Measurements from ENCODE around the gene KCNG2.
A peak's percentile ranks its signal among the peaks of the same experiment; 100 is the strongest.

KCNG2 gene

DNA sequence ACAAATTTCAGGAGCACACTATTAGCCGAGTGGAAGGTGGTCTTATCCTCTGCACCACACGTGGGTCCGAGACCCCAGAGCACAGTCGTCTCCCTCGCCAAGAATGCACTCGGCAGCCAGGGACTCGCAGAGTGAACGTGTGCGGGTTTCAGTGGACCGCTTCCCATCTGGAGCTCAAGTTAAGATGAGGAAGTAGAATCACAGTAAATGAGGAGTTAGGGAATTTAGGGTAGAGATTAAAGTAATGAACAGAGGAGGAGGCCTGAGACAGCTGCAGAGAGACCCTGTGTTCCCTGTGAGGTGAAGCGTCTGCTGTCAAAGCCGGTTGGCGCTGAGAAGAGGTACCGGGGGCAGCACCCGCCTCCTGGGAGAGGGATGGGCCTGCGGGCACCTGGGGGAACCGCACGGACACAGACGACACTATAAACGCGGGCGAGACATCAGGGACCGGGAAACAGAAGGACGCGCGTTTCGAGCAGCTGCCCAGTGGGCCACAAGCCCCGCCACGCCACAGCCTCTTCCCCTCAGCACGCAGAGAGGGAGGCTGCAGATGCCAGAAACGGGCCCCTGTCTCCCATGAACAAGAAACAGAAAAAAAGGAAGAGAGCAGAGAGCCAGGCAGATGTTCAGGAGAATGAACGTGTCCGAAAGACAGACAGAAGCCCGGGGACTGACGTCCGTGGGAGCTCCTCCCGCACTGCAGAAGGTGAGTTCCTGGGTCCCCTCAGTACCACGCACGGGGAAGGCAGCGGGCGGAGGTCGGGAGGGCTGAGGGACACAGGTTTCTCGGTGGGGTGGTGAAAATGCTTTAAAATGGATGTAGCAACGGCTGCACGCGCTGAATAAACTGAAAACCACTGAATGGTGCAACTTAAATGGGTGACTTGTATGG lies 5.4 kb upstream of the KCNG2 start:
- H3K4me2 ChIP-seq (ENCODE audit: low read length): peak overlapping the region; percentile 46
- peaks cover 19% of the 10 kb centered on the region for H3K27me3 ChIP-seq (ENCODE audit: low read depth, low read length)
- no peaks in the 10 kb centered on the region for H3K79me2 ChIP-seq (ENCODE audit: low read length)
- peaks cover 16% of the 10 kb centered on the region for H3K4me1 ChIP-seq (ENCODE audit: low read length)
- H3K9me3 ChIP-seq (ENCODE audit: insufficient read depth, low read length): no peaks in the 10 kb centered on the region
- H3K27ac ChIP-seq (ENCODE audit: low read length): no peak overlapping the region
- no peaks in the 10 kb centered on the region for H4K20me1 ChIP-seq (ENCODE audit: insufficient read depth, low read length)
- no peak overlapping the region for H3K9ac ChIP-seq (ENCODE audit: low read length)
- TF ChIP-seq EZH2phosphoT487 (IDR thresholded peaks at IDR 0.05; ENCODE audit: low read depth) (no peak), CTCF (IDR thresholded peaks at IDR 0.05; ENCODE audit: low read depth, low read length) (no peak)
- H3K4me3 ChIP-seq (ENCODE audit: low read length): peak overlapping the region; percentile 7
- no peak overlapping the region for H2AFZ ChIP-seq (ENCODE audit: low read depth, low read length)
- H3K36me3 ChIP-seq (replicated peaks; ENCODE audit: low read depth, low read length): no peaks in the 10 kb centered on the region

DNA sequence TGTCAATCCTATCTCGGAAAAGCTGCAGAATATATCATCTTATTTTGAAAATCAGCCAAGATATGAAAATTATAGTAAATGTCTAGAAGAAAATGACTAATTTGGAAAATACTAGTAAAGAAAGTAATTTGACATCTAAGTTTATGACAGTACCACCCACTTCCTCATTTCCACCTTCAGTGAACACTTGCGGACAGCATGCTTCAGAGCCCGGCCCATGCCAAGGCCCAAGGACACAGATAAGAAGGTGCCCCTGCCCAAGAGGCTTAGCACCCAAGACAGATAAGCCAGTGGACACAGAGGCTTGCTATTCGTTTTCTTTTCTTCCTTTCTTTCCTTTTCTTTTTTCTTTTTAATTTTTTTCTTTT lies 4.8 kb upstream of the KCNG2 start:
- Histone ChIP-seq H2AFZ (ENCODE audit: low read depth, low read length) (no peak overlapping the region), H3K9ac (ENCODE audit: low read length) (no peak overlapping the region), H3K27ac (ENCODE audit: low read length) (no peak overlapping the region), H3K27me3 (ENCODE audit: low read depth, low read length) (peaks cover 19% of the 10 kb centered on the region), H3K36me3 (replicated peaks; ENCODE audit: low read depth, low read length) (no peaks in the 10 kb centered on the region), H4K20me1 (ENCODE audit: insufficient read depth, low read length) (no peaks in the 10 kb centered on the region), H3K4me2 (ENCODE audit: low read length) (peak overlapping the region; percentile 46), H3K79me2 (ENCODE audit: low read length) (no peaks in the 10 kb centered on the region), H3K4me1 (ENCODE audit: low read length) (peaks cover 16% of the 10 kb centered on the region), H3K9me3 (ENCODE audit: insufficient read depth, low read length) (no peaks in the 10 kb centered on the region), H3K4me3 (ENCODE audit: low read length) (peak overlapping the region; percentile 7)
- no peak for TF ChIP-seq EZH2phosphoT487 (IDR thresholded peaks at IDR 0.05; ENCODE audit: low read depth)
- TF ChIP-seq CTCF (IDR thresholded peaks at IDR 0.05; ENCODE audit: low read depth, low read length): no peak

DNA sequence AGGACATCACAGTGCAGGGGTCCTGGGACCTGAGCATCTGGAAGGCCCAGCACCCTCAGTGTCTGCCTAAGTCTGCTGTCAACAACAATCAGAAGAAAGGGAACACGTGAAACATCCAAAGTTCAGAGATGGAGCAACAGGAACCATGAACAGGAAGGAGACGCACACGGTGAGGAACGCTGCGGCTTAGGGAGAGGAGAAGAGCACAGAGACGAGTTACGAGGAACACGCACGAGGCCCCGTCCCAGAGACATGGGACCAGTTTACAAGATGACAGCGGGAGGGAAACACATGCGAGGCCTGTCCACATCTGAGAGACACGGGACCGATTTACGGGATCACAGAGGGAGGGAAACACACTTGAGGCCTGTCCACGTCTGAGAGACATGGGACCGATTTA lies 2.9 kb upstream of the KCNG2 start:
- Histone ChIP-seq H2AFZ (ENCODE audit: low read depth, low read length) (no peak overlapping the region), H3K4me1 (ENCODE audit: low read length) (peaks cover 26% of the 10 kb centered on the region), H3K4me2 (ENCODE audit: low read length) (no peak overlapping the region), H3K9ac (ENCODE audit: low read length) (no peak overlapping the region), H3K27ac (ENCODE audit: low read length) (no peak overlapping the region), H3K4me3 (ENCODE audit: low read length) (no peak overlapping the region), H3K9me3 (ENCODE audit: insufficient read depth, low read length) (no peaks in the 10 kb centered on the region), H3K79me2 (ENCODE audit: low read length) (no peaks in the 10 kb centered on the region), H4K20me1 (ENCODE audit: insufficient read depth, low read length) (no peaks in the 10 kb centered on the region), H3K27me3 (ENCODE audit: low read depth, low read length) (peaks cover 19% of the 10 kb centered on the region), H3K36me3 (replicated peaks; ENCODE audit: low read depth, low read length) (no peaks in the 10 kb centered on the region)
- TF ChIP-seq CTCF (IDR thresholded peaks at IDR 0.05; ENCODE audit: low read depth, low read length): no peak
- TF ChIP-seq EZH2phosphoT487 (IDR thresholded peaks at IDR 0.05; ENCODE audit: low read depth): no peak

DNA sequence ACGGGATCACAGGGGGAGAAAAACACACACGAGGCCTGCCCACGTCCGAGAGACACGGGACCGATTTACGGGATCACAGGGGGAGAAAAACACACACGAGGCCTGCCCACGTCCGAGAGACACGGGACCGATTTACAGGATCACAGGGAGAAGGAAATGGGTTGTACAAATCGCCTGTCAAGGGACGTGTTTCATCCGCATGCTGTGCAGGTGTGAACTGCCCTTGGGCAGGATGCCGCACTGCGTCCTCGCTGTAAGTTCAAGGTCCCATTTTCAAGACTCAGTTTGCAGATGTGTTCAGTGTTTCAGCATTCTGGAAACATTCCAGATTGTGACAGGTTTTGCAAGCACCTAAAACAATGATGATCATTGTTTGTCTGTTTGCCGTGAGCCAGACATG lies 2.3 kb upstream of the KCNG2 start:
- peaks cover 31% of the 10 kb centered on the region for H3K4me1 ChIP-seq (ENCODE audit: low read length)
- H3K9me3 ChIP-seq (ENCODE audit: insufficient read depth, low read length): no peaks in the 10 kb centered on the region
- H3K4me3 ChIP-seq (ENCODE audit: low read length): no peak overlapping the region
- no peak overlapping the region for H3K4me2 ChIP-seq (ENCODE audit: low read length)
- H3K36me3 ChIP-seq (replicated peaks; ENCODE audit: low read depth, low read length): no peaks in the 10 kb centered on the region
- no peak overlapping the region for H3K9ac ChIP-seq (ENCODE audit: low read length)
- no peak overlapping the region for H2AFZ ChIP-seq (ENCODE audit: low read depth, low read length)
- H3K27me3 ChIP-seq (ENCODE audit: low read depth, low read length): peaks cover 14% of the 10 kb centered on the region
- H3K79me2 ChIP-seq (ENCODE audit: low read length): no peaks in the 10 kb centered on the region
- H3K27ac ChIP-seq (ENCODE audit: low read length): no peak overlapping the region
- TF ChIP-seq CTCF (IDR thresholded peaks at IDR 0.05; ENCODE audit: low read depth, low read length): no peak
- no peak for TF ChIP-seq EZH2phosphoT487 (IDR thresholded peaks at IDR 0.05; ENCODE audit: low read depth)
- no peaks in the 10 kb centered on the region for H4K20me1 ChIP-seq (ENCODE audit: insufficient read depth, low read length)
